Measurements from ENCODE around the gene TCF7.

DNA sequence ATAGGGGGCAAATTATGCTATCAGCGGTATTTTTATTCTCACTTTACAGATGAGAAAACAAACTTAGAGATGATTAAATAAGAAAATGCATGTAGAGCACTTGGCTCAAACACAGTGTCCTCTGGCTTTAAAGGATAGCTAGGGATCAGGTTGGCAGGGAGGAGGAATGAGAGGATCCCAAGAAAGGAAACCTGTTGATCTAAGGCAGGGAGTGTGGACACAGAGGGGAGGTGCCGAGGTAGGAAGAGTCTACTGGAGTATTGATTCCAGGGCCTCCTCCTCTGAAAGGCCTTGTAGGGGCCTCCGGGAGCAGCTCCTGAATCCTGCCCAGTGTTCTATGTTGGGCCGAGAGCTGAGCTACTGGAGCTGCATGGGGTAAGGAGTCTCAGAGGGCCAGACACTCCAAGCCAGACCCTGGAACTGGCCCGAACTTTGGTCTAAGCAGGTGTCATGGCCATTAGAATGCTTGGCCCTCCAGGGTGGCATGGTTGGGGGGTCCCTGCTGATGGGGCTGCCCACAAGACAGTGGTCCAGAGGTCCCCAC is 30.4 kb upstream of the TCF7 start:
- TF ChIP-seq, protein P1, sequence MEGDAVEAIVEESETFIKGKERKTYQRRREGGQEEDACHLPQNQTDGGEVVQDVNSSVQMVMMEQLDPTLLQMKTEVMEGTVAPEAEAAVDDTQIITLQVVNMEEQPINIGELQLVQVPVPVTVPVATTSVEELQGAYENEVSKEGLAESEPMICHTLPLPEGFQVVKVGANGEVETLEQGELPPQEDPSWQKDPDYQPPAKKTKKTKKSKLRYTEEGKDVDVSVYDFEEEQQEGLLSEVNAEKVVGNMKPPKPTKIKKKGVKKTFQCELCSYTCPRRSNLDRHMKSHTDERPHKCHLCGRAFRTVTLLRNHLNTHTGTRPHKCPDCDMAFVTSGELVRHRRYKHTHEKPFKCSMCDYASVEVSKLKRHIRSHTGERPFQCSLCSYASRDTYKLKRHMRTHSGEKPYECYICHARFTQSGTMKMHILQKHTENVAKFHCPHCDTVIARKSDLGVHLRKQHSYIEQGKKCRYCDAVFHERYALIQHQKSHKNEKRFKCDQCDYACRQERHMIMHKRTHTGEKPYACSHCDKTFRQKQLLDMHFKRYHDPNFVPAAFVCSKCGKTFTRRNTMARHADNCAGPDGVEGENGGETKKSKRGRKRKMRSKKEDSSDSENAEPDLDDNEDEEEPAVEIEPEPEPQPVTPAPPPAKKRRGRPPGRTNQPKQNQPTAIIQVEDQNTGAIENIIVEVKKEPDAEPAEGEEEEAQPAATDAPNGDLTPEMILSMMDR (IDR thresholded peaks at IDR 0.05 in 4 of 5, conservative IDR thresholded peaks at IDR 0.05 in 1 of 5) = no peak
- no peak for TF ChIP-seq POLR2A (IDR thresholded peaks at IDR 0.05)
